Astrocyte (in vitro differentiated cells and primary cell): ENCODE data around the gene PNPLA1.

Experiments used
- CTCF ChIP-seq: IDR thresholded peaks from 2 replicates; pipeline ENCODE4 v1.5.1; 2011; ENCODE audit warnings: low read depth, mild to moderate bottlenecking, inconsistent platforms, low read length, moderate library complexity; ENCODE audit not compliant: insufficient read depth
- EZH2 ChIP-seq: IDR thresholded peaks from 2 replicates; pipeline ENCODE4 v1.6.1; 2012; ENCODE audit warnings: mild to moderate bottlenecking, low read length, inconsistent platforms; ENCODE audit not compliant: insufficient read depth

GRCh38 chr6:36315921-36316320, 46.1 kb downstream of the PNPLA1 start:
- TF ChIP-seq CTCF (no peak), EZH2 (no peak)
